K562 (cell line): Measurements from ENCODE around the gene ZNF267. TPM values are rescaled to one million over a fixed set of nuclear protein-coding genes. Genes with fewer than 3 reads are reported as not detected.
A peak's percentile ranks its signal among the peaks of the same experiment; 100 is the strongest.

ENCODE experiments used
- ATAC-seq: fragments of 200-7000 bp; cut with Tn5 transposase; 3 replicates; pipeline ENCODE4 v1.9.1; 2020; ENCODE audit warnings: moderate library complexity
- BruUV-seq: library from RNA; stranded (reverse); fragments of 400-500 nt; replicated peaks from 2 replicates; lab custom pipeline; 2021; lab: Mats Ljungman, UMichigan
- CTCF ChIA-PET: fragments of 300-600 bp; formaldehyde crosslinking; extraction: SDS; loops from one replicate; lab custom pipeline; 2021; ENCODE audit warnings: low intra/inter-chr PET ratio; lab: Yijun Ruan, JAX
- POLR2A ChIA-PET: fragments of 300-600, 350-650 bp; sonication (Branson Sonifier 250); formaldehyde crosslinking; extraction: SDS; loops from one replicate; lab custom pipeline; 2021; ENCODE audit warnings: antibody characterized with exemption, inconsistent platforms; lab: Yijun Ruan, JAX
- DNase-seq, 4 experiments: peaks; one replicate each; pipeline versions ENCODE4 v3.0.0 to v3.0.0-alpha.2; 2011 to 2018; ENCODE audit warnings: low spot score in 3 of 4, mixed read lengths in 3 of 4; ENCODE audit errors: extremely low read depth in 1 of 4
- FAIRE-seq: peaks from 2 replicates; lab custom pipeline; 2011; peaks lifted over from hg19 to GRCh38; lab: Jason Lieb, UNC
- H2AFZ ChIP-seq: 2 replicates; pipeline ENCODE4 v1.6.0; 2011; ENCODE audit warnings: low read depth, low read length, control low read depth, inconsistent platforms
- H3K27ac ChIP-seq: fragments of 200-600 bp; 3 replicates; pipeline ENCODE4 v1.8.0; 2011; ENCODE audit warnings: low read depth, mild to moderate bottlenecking, control low read depth, inconsistent platforms, low read length, moderate library complexity, mixed read lengths; ENCODE audit errors: extremely low read depth
- H3K27me3 ChIP-seq, 2 experiments: fragments of 300-600 bp in 1 of 2; 2 replicates in 1 of 2; 3 replicates in 1 of 2; pipeline versions ENCODE4 v1.6.0 to v1.8.0; 2011; ENCODE audit warnings: inconsistent platforms in 2 of 2, low read length in 2 of 2, mild to moderate bottlenecking in 1 of 2, mixed read lengths in 1 of 2, moderate library complexity in 1 of 2; ENCODE audit not compliant: control insufficient read depth in 2 of 2, insufficient read depth in 2 of 2
- H3K36me3 ChIP-seq: fragments of 300-600 bp; 3 replicates; pipeline ENCODE4 v1.8.0; 2011; ENCODE audit warnings: mild to moderate bottlenecking, low read length, inconsistent platforms; ENCODE audit not compliant: control insufficient read depth, insufficient read depth
- H3K4me1 ChIP-seq, 2 experiments: fragments of 200-600 bp in 1 of 2; replicated peaks in 1 of 2; 2 replicates in 1 of 2; 3 replicates in 1 of 2; pipeline versions ENCODE4 v1.5.1 to v1.8.0; 2011; ENCODE audit warnings: inconsistent platforms in 2 of 2, low read length in 2 of 2, mild to moderate bottlenecking in 1 of 2, mixed read lengths in 1 of 2, moderate library complexity in 1 of 2; ENCODE audit not compliant: control insufficient read depth in 2 of 2, insufficient read depth in 2 of 2
- H3K4me2 ChIP-seq: 2 replicates; pipeline ENCODE4 v1.6.1; 2011; ENCODE audit warnings: low read length, control low read depth, inconsistent platforms, mixed read lengths; ENCODE audit not compliant: insufficient read depth
- H3K4me3 ChIP-seq: fragments of 200-600 bp; sonication (generic), shearing (Covaris generic); 2 replicates; pipeline ENCODE4 v1.5.1; 2016; ENCODE audit warnings: control low read depth, inconsistent platforms
- H3K79me2 ChIP-seq: fragments of 200-600 bp; 3 replicates; pipeline ENCODE4 v1.8.0; 2011; ENCODE audit warnings: low read length, inconsistent platforms; ENCODE audit not compliant: control insufficient read depth, insufficient read depth
- H3K9ac ChIP-seq, 2 experiments: 2 replicates each; pipeline versions ENCODE4 v1.6.0 to v1.6.1; 2011; ENCODE audit warnings: low read depth in 2 of 2, low read length in 2 of 2, control low read depth in 1 of 2, inconsistent platforms in 1 of 2, mild to moderate bottlenecking in 1 of 2, mixed read lengths in 1 of 2; ENCODE audit not compliant: insufficient read depth in 1 of 2
- H3K9me1 ChIP-seq: one replicate; pipeline ENCODE4 v1.6.0; 2011; ENCODE audit warnings: inconsistent platforms, mild to moderate bottlenecking, low read length, moderate library complexity; ENCODE audit not compliant: control insufficient read depth, insufficient read depth
- H3K9me3 ChIP-seq: replicated peaks from 2 replicates; pipeline ENCODE4 v1.5.1; 2011; ENCODE audit warnings: low read depth, low read length, inconsistent platforms; ENCODE audit not compliant: control insufficient read depth, insufficient read depth
- H4K20me1 ChIP-seq: replicated peaks from 2 replicates; pipeline ENCODE4 v1.6.1; 2011; ENCODE audit warnings: low read length, inconsistent platforms, mixed read lengths; ENCODE audit not compliant: control insufficient read depth, insufficient read depth
- ARNT ChIP-seq, 2 experiments: fragments of 450-650 bp; IDR thresholded peaks; 2 replicates each; pipeline ENCODE4 v1.6.1; 2016; ENCODE audit warnings: mild to moderate bottlenecking in 1 of 2
- CCNT2 ChIP-seq: IDR thresholded peaks from 2 replicates; pipeline ENCODE4 v1.6.1; 2011; ENCODE audit warnings: borderline replicate concordance, low read depth, mild to moderate bottlenecking, moderate library complexity, mixed read lengths, low read length; ENCODE audit not compliant: insufficient read length; ENCODE audit errors: extremely low read depth
- CREM ChIP-seq: IDR thresholded peaks from 2 replicates; pipeline ENCODE4 v1.6.1; 2014; ENCODE audit warnings: antibody characterized with exemption, low read depth
- HDAC2 ChIP-seq: fragments of 450-650 bp; IDR thresholded peaks from 2 replicates; pipeline ENCODE4 v1.6.1; 2016; ENCODE audit warnings: mild to moderate bottlenecking
- LCOR ChIP-seq: sonication (generic); formaldehyde crosslinking; IDR thresholded peaks from 2 replicates; pipeline ENCODE4 v1.8.0; 2022; ENCODE audit warnings: mild to moderate bottlenecking, missing genetic modification reagents
- MCM7 ChIP-seq, 2 experiments: fragments of 450-650 bp; IDR thresholded peaks; 2 replicates each; pipeline ENCODE4 v1.6.1; 2016 to 2018
- YY1 ChIP-seq, 3 experiments: IDR thresholded peaks; 2 replicates each; pipeline ENCODE4 v1.6.1; 2011; ENCODE audit warnings: low read length in 2 of 3, mild to moderate bottlenecking in 2 of 3, moderate library complexity in 2 of 3, borderline replicate concordance in 1 of 3, control low read depth in 1 of 3, low read depth in 1 of 3; ENCODE audit not compliant: insufficient read depth in 3 of 3, insufficient replicate concordance in 2 of 3, control insufficient read depth in 1 of 3, insufficient read length in 1 of 3; ENCODE audit errors: extremely low read depth in 1 of 3
- ZSCAN29 ChIP-seq: fragments of 450-650 bp; IDR thresholded peaks from 2 replicates; pipeline ENCODE4 v1.6.1; 2017
- WGBS: fragments of 100-300 bp; shearing (Covaris generic); methylation state at CpG from one replicate; pipeline ENCODE4 v1.1.6; 2016; ENCODE audit warnings: low coverage, mixed read lengths; ENCODE audit not compliant: insufficient coverage; ENCODE audit errors: missing lambda C conversion rate; 5-methylcytosine and 5-hydroxymethylcytosine counted together
- in situ Hi-C: fragments of 300-500 bp; cut with MboI; formaldehyde crosslinking; loops from 4 replicates; pipeline ENCODE4 v1.15.0; 2018; ENCODE audit warnings: inconsistent platforms, mixed read lengths
- intact Hi-C: fragments of 100-400 bp; cut with micrococcal nuclease; formaldehyde crosslinking; loops from 2 replicates; pipeline ENCODE4 v1.14.2; 2022
- polyA plus RNA-seq, 8 experiments: library from polyadenylated mRNA; depleted of rRNA in 4 of 8; stranded (reverse) in 5 of 8; unstranded in 3 of 8; fragments of >200 nt; fragmentation: Nextera tagmentation in 2 of 8; fragmentation: Illumina TruSeq in 1 of 8; extraction: Ambion mirVana in 2 of 8; extraction: Trizol in 1 of 8; gene quantifications; 2 replicates each; pipeline versions ENCODE4 v1.2.1 to v1.2.3, GENCODE V29; 2011 to 2014; ENCODE audit warnings: inconsistent platforms in 1 of 8, missing spikeins in 1 of 8
- total RNA-seq, 7 experiments: library from RNA; depleted of rRNA in 6 of 7; stranded (reverse); fragments of >200 nt in 6 of 7; fragmentation: Illumina TruSeq in 2 of 7; extraction: Trizol in 2 of 7; gene quantifications; 2 replicates each; pipeline versions ENCODE4 v1.2.1 to v1.2.3, GENCODE V29; 2011 to 2021; ENCODE audit warnings: low replicate concordance in 1 of 7
- TF ChIP-seq, protein P1 (sequence below): fragments of 450-650 bp; IDR thresholded peaks from 2 replicates; pipeline ENCODE4 v1.6.1; 2016; ENCODE audit warnings: borderline replicate concordance

The ZNF267 gene
- total and polyA plus RNA-seq, 9 of the 15 experiments (the other 6 are each of a cell fraction or from before 2014, with no cell fraction given): 14.6 to 38.8 (median 21.5) TPM

DNA sequence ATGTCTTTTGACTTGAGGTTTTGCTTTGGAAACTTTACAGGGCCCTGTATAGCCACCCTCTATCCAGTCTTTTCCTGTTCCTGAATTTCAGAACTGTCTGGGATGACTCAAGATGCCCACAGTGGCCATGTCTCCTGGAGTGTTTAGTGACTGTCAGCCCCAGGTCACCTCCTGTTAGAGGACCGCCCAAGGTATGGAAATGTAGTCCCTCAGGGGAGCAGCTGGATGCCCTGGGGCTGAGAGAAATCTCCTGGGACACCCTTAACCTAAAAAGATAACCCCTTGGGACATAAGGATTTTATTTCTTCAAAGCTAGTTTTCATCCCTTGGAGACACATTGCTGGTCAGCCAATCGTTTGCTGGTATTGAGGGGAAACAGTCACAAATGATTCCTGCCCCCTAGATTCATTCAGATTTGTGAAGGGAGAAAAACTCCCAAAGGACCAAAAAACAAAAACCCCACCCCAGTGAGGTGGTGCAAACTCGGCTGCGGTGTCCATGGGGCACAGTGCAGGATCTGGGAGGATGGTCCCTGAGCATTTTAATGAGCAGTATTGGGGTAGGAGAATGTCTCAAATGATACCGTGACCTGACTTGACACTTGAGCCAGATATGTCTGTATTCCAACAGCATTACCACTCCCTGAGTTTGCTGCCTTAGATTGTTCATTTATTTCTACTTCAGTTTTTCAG is 1.7 kb downstream of the ZNF267 start:
- DNase-seq (peak in 3 of 4 experiments; percentile 18 to 27 (median 22)), ATAC-seq (peak; percentile 26; the same call in 2 of the 3 replicates), FAIRE-seq (no peak)
- in situ Hi-C loops: no loop called here
- intact Hi-C loops: loop anchor here (5.0 to 10.0 kb wide), 2 partner anchors 173 to 490 kb away; no protein-coding TSS in a partner anchor
- ChIA-PET POLR2A (interaction anchor here (1.0 kb wide), 1 partner anchor 388 kb away, joined by 3 read pairs; no protein-coding TSS in a partner anchor), CTCF (interaction anchor here (0.9 kb wide), 1 partner anchor 22 kb away, joined by 4 read pairs; no protein-coding TSS in a partner anchor)
- H3K27me3 ChIP-seq: no peaks in the 10 kb centered on the region
- H3K9me1 ChIP-seq: no peaks in the 10 kb centered on the region
- H3K4me2 ChIP-seq: peak overlapping the region; percentile 92
- peaks cover 53% of the 10 kb centered on the region for H3K36me3 ChIP-seq
- TF ChIP-seq ZSCAN29: no peak
- TF ChIP-seq CREM: no peak
- TF ChIP-seq ARNT (IDR thresholded peaks at IDR 0.05): no peak
- no peak for TF ChIP-seq HDAC2
- TF ChIP-seq, protein P1, sequence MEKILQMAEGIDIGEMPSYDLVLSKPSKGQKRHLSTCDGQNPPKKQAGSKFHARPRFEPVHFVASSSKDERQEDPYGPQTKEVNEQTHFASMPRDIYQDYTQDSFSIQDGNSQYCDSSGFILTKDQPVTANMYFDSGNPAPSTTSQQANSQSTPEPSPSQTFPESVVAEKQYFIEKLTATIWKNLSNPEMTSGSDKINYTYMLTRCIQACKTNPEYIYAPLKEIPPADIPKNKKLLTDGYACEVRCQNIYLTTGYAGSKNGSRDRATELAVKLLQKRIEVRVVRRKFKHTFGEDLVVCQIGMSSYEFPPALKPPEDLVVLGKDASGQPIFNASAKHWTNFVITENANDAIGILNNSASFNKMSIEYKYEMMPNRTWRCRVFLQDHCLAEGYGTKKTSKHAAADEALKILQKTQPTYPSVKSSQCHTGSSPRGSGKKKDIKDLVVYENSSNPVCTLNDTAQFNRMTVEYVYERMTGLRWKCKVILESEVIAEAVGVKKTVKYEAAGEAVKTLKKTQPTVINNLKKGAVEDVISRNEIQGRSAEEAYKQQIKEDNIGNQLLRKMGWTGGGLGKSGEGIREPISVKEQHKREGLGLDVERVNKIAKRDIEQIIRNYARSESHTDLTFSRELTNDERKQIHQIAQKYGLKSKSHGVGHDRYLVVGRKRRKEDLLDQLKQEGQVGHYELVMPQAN: no peak
- no peak for TF ChIP-seq CCNT2
- TF ChIP-seq MCM7 (IDR thresholded peaks at IDR 0.05): no peak
- TF ChIP-seq LCOR (CRISPR knock-in tag): no peak
- peak in 1 of 3 experiments; percentile 14 for TF ChIP-seq YY1 (IDR thresholded peaks at IDR 0.05; ENCODE audit: borderline replicate concordance in 1 of 3, control insufficient read depth in 1 of 3, extremely low read depth in 1 of 3, insufficient read depth in 3 of 3, insufficient read length in 1 of 3, insufficient replicate concordance in 2 of 3, low read depth in 1 of 3, low read length in 2 of 3)
- H3K9me3 ChIP-seq: 0 out of 2 replicates have a peak, but pooled peaks cover 2% of the 10 kb centered on the region
- no peak overlapping the region for H2AFZ ChIP-seq
- 20% methylated on average over 5 of the region's 5 CpGs for WGBS
- H3K9ac ChIP-seq: peak overlapping the region; percentile 78 to 99; a peak in 3 of 4 replicates
- peaks cover 10 to 52% of the 10 kb centered on the region in 2 experiments for H3K4me1 ChIP-seq
- H3K4me3 ChIP-seq: peak overlapping the region; percentile 98
- peaks cover 67% of the 10 kb centered on the region for H3K79me2 ChIP-seq
- peaks cover 26% of the 10 kb centered on the region for H4K20me1 ChIP-seq
- peak overlapping the region; percentile 98 for H3K27ac ChIP-seq
- BruUV-seq: TSS peak; percentile 48
